Ishikawa (cell line): Measurements from ENCODE around the gene TPCN2.

Source experiments
- CEBPB ChIP-seq: IDR thresholded peaks from 2 replicates; pipeline ENCODE4 v1.6.1; 2012
- CREB1 ChIP-seq: IDR thresholded peaks from 2 replicates; pipeline ENCODE4 v1.6.1; 2012; ENCODE audit warnings: low read depth
- EGR1 ChIP-seq: IDR thresholded peaks from 2 replicates; pipeline ENCODE4 v1.6.1; 2012
- EP300 ChIP-seq: IDR thresholded peaks from 2 replicates; pipeline ENCODE4 v1.6.1; 2012; ENCODE audit warnings: borderline replicate concordance
- NFIC ChIP-seq: IDR thresholded peaks from 2 replicates; pipeline ENCODE4 v1.6.1; 2012
- REST ChIP-seq: IDR thresholded peaks from 2 replicates; pipeline ENCODE4 v1.6.1; 2012; ENCODE audit warnings: low read depth, mild to moderate bottlenecking
- TAF1 ChIP-seq: IDR thresholded peaks from 2 replicates; pipeline ENCODE4 v1.6.1; 2012; ENCODE audit warnings: low read depth, mild to moderate bottlenecking
- TCF12 ChIP-seq: IDR thresholded peaks from 2 replicates; pipeline ENCODE4 v1.6.1; 2012; ENCODE audit warnings: low read depth
- YY1 ChIP-seq: IDR thresholded peaks from 2 replicates; pipeline ENCODE4 v1.6.1; 2012; ENCODE audit warnings: low read depth
- ZBTB7A ChIP-seq: IDR thresholded peaks from 2 replicates; pipeline ENCODE4 v1.6.1; 2012; ENCODE audit warnings: low read depth
- TF ChIP-seq, protein P1 (sequence below): IDR thresholded peaks from 2 replicates; pipeline ENCODE4 v1.6.1; 2012

GRCh38 chr11:69052343-69053168 is 3.8 kb downstream of the TPCN2 start:
- TF ChIP-seq REST (no peak), EP300 (no peak), TAF1 (no peak), EGR1 (no peak), CEBPB (no peak), TCF12 (no peak), NFIC (no peak), YY1 (no peak), CREB1 (no peak), ZBTB7A (no peak)
- TF ChIP-seq, protein P1, sequence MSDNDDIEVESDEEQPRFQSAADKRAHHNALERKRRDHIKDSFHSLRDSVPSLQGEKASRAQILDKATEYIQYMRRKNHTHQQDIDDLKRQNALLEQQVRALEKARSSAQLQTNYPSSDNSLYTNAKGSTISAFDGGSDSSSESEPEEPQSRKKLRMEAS = no peak
